Left ventricle myocardium inferior (tissue), 1 donor: Measurements from ENCODE around the gene EDN1. TPM values are rescaled to one million over a fixed set of nuclear protein-coding genes. Genes with fewer than 3 reads are reported as not detected.

Experiments used
- DNase-seq: peaks from one replicate; pipeline ENCODE4 v3.0.0-alpha.2; 2020
- H3K27ac ChIP-seq: fragments of 200-600 bp; replicated peaks from 2 replicates; pipeline ENCODE4 v1.8.0; 2021
- H3K27me3 ChIP-seq: fragments of 200-600 bp; 2 replicates; pipeline ENCODE4 v1.8.0; 2021; ENCODE audit warnings: low read depth
- H3K36me3 ChIP-seq: fragments of 200-600 bp; 2 replicates; pipeline ENCODE4 v1.8.0; 2021
- H3K4me1 ChIP-seq: fragments of 200-600 bp; 2 replicates; pipeline ENCODE4 v1.8.0; 2021
- H3K4me3 ChIP-seq: fragments of 200-600 bp; 2 replicates; pipeline ENCODE4 v1.8.0; 2021; ENCODE audit warnings: mild to moderate bottlenecking, moderate library complexity
- H3K9me3 ChIP-seq: fragments of 200-600 bp; replicated peaks from 2 replicates; pipeline ENCODE4 v1.8.0; 2021
- intact Hi-C: fragments of 100-400 bp; cut with micrococcal nuclease; formaldehyde crosslinking; loops from one replicate; pipeline ENCODE4 v1.11.0; 2022
- total RNA-seq: library from RNA; stranded (reverse); fragmentation: NEBNext Ultra II Directional; extraction: Animal tissue kit (Norgen Biotek cat#: 25700); gene quantifications from one replicate; pipeline ENCODE4 v1.2.1, GENCODE V29; 2021
- TF ChIP-seq, protein P1 (sequence below): fragments of 200-600 bp; IDR thresholded peaks from 2 replicates; pipeline ENCODE4 v1.8.0; 2021; ENCODE audit warnings: antibody characterized with exemption, mild to moderate bottlenecking, borderline replicate concordance
- donor health status: DM: no; HTN: yes; CAD: no; lungs with severe emphysema.

Gene EDN1
- total RNA-seq, 1 donor from 2014 or later = 5.9 TPM

DNA sequence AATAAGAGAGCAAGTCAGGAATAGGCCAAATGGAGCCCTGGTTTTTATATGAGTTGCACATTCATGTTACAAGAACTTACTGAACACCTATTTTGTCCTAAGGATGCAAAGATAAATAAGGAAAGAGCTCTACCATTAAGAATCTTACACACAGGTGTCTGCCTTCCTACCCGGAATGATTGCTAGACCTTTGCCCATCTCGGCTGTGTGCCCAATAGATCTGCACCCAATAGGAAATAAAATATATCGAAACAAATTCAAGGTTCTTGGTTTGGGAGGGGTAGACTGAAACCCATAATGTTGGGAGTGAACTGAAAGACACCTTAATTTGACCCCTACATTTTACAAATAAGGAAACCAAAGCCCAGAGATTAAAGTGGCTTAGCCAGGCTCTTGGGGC is 48.9 kb downstream of the EDN1 start:
- intact Hi-C loops = no loop called here
- no peaks in the 10 kb centered on the region for H3K9me3 ChIP-seq
- H3K4me3 ChIP-seq = no peak overlapping the region
- TF ChIP-seq, protein P1, sequence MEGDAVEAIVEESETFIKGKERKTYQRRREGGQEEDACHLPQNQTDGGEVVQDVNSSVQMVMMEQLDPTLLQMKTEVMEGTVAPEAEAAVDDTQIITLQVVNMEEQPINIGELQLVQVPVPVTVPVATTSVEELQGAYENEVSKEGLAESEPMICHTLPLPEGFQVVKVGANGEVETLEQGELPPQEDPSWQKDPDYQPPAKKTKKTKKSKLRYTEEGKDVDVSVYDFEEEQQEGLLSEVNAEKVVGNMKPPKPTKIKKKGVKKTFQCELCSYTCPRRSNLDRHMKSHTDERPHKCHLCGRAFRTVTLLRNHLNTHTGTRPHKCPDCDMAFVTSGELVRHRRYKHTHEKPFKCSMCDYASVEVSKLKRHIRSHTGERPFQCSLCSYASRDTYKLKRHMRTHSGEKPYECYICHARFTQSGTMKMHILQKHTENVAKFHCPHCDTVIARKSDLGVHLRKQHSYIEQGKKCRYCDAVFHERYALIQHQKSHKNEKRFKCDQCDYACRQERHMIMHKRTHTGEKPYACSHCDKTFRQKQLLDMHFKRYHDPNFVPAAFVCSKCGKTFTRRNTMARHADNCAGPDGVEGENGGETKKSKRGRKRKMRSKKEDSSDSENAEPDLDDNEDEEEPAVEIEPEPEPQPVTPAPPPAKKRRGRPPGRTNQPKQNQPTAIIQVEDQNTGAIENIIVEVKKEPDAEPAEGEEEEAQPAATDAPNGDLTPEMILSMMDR = no peak
- H3K27me3 ChIP-seq = peaks cover 19% of the 10 kb centered on the region
- H3K4me1 ChIP-seq = no peaks in the 10 kb centered on the region
- H3K36me3 ChIP-seq = no peaks in the 10 kb centered on the region
- no peak overlapping the region for H3K27ac ChIP-seq
- no peak for DNase-seq

DNA sequence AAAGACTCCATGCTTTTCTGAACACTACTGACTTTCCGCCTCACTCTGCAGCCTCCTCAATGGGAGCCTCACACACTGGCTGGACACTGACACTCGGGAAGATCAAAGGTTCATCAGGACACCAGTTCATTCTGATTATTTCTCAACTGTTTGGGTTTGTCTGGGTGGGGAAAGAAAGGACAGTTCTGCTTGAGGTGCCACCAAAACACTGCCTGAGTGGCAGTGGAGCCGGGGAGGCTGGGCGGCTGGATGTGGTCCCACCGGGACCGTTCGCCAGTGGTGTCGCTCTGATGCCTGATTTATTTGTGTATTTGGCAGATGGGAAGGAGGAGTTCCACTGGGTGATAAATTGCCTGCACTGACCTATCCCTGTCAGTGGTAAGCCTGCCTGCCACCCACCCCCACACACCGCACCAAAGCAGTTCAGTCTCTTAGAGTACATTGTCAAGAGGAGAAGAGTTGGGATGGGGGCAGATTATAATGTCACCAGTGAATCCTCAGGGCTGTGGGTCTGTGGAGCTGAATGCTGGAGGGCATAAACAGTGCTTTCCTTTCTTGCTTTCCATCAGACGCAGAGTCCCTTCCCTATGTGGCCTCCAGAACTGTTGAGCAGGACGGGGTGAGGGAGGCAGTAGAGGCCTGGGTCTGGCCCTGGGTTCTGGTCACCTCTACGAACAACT is 49.8 kb downstream of the EDN1 start:
- intact Hi-C loops = no loop called here
- Histone ChIP-seq H3K4me3 (no peak overlapping the region), H3K9me3 (no peaks in the 10 kb centered on the region), H3K27ac (no peak overlapping the region), H3K4me1 (no peaks in the 10 kb centered on the region), H3K36me3 (no peaks in the 10 kb centered on the region), H3K27me3 (peaks cover 19% of the 10 kb centered on the region)
- TF ChIP-seq, protein P1 = no peak
- no peak for DNase-seq

DNA sequence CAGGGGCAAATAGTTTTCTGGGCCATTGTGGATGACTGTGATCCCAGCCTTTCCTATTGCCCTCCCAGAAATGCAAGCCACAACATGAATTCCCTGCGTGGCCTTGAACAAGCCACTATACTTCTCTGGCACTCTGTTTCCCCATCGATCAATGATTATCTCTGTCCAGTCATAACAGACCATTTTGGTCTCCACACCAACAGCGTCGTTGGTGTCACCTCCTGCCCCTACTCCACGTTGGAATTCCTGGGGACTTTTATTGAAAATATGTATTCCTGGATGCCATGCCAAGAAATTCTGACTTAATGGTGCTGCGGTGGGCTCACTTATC is 50.3 kb downstream of the EDN1 start:
- H3K27me3 ChIP-seq = peaks cover 19% of the 10 kb centered on the region
- no peaks in the 10 kb centered on the region for H3K9me3 ChIP-seq
- intact Hi-C loops = no loop called here
- H3K36me3 ChIP-seq = no peaks in the 10 kb centered on the region
- no peaks in the 10 kb centered on the region for H3K4me1 ChIP-seq
- no peak for DNase-seq
- H3K27ac ChIP-seq = no peak overlapping the region
- TF ChIP-seq, protein P1 = no peak
- no peak overlapping the region for H3K4me3 ChIP-seq

DNA sequence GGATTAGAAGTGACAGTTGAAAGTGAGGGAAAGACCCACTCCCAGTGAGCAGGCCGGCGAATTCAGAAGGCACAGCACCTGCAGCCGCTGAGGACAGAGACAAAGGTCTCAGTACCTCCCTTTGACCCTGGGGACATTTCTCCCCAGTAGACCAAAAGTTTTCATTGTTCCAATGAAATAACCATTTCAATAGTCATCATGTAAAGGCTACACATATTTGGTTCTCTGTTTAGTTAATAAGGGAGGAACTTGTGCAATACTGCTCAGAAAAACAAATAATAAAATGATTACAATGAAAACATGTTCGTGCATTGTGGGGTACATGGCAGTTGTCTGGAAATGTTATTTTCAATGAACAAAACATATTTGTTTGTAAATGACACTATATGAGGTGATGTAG is 52.5 kb downstream of the EDN1 start:
- Histone ChIP-seq H3K36me3 (no peaks in the 10 kb centered on the region), H3K4me1 (no peaks in the 10 kb centered on the region), H3K27me3 (peaks cover 19% of the 10 kb centered on the region), H3K27ac (no peak overlapping the region), H3K9me3 (no peaks in the 10 kb centered on the region), H3K4me3 (no peak overlapping the region)
- TF ChIP-seq, protein P1 = no peak
- DNase-seq = no peak
- intact Hi-C loops = no loop called here

DNA sequence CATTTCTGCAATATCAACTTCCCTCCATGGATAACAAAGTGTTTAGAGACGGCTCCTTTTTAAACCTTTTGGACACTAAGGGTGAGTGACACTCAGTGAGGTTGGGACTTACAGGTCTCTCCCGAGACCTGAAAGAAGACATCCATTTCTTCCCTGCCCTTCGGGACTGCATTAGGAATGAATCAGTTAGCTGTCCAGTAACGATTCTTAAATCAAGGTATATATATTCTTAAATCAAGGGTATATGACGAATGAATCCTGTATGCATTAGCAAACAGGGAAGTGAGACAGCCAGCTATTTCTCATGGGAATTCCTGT is 52.9 kb downstream of the EDN1 start:
- Histone ChIP-seq H3K27me3 (peaks cover 19% of the 10 kb centered on the region), H3K36me3 (no peaks in the 10 kb centered on the region), H3K4me3 (no peak overlapping the region), H3K9me3 (no peaks in the 10 kb centered on the region), H3K27ac (no peak overlapping the region), H3K4me1 (no peaks in the 10 kb centered on the region)
- TF ChIP-seq, protein P1 = no peak
- intact Hi-C loops = no loop called here
- DNase-seq = no peak
